ENCODE data around the gene DOK1. TPM values are rescaled to one million over a fixed set of nuclear protein-coding genes. Genes with fewer than 3 reads are reported as not detected.
A peak's percentile ranks its signal among the peaks of the same experiment; 100 is the strongest.

The DOK1 gene
- 10 to 100 TPM; 45.2 to 46.8 TPM for total RNA-seq

DNA sequence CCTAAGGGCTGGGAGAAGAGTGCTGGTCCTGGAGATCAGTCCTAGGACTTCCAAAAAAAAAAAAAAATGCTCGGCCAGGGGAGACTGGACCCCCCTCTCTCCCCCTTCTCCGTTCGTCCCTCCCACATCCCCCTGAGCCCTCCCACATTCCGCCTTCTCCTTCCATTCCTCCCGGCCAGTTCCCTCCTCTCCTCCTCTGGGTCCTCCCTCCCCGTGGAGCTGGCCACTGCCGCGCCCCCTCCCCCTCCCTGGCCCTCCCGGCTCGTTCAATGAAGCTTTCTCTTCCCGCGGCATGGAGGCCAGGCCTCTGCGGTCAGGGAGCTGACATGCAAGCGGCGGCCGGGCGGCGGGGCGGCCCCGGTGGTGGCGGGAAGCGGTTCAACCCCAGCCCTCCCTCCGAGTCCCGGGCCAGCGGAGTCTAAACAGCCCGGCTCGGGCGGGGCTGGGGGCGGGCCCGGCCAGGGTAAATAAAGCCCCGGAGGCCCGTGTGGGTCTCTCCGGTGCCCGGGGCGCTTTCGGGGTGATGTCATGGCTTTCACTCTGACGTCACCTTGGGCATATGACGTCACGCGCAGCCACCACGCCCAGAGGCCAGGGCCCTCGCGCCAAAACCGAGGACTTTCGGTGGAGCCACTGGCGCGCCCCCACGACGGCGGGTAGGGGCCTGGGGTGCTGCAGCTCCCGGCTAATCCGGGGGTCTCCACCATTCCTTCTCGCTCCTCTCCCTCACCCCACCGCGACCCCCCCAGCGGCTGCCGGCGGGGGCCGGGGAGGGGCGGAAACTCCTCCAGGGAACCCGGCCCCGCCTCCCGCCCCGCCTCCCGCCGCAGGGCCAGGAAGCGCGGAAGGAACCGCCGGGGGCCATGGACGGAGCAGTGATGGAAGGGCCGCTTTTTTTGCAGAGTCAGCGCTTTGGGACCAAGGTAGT is at the start of gene DOK1, which contains the start of gene LOXL3:
Gene DOK1, plus strand, starts transcription at position 829 of the 928 bp plus-strand sequence. Its CDS starts 35 bp downstream, at position 864.
Gene LOXL3, minus strand, starts transcription at position 51 of the 928 bp plus-strand sequence. CDS start 1,308 bp downstream, outside the sequence.
- H3K4me3 Mint-ChIP-seq: peak within 1 kb of the TSS; percentile 97
- CTCF ChIA-PET: interaction anchor here (0.7 to 1.5 kb wide), 2 partner anchors 32 to 71 kb away, joined by 5 read pairs; partner anchors contain the start of genes CCDC142 and TTC31
- H3K36me3 Mint-ChIP-seq (ENCODE audit: low read depth): peaks cover 15% of the 10 kb centered on the region
- DNase-seq: peak; percentile 85
- H3K27ac Mint-ChIP-seq: peak within 1 kb of the TSS; percentile 94
- no peaks in the 10 kb centered on the region for H3K9me3 Mint-ChIP-seq
- peaks cover 21% of the 10 kb centered on the region for H3K4me1 Mint-ChIP-seq
- POLR2A ChIA-PET: interaction anchor here (0.9 to 4.5 kb wide), 12 partner anchors 17 to 100 kb away, joined by 3 to 27 read pairs (median 4); partner anchors contain the start of genes AUP1, CCDC142, HTRA2 and INO80B
- H3K27me3 Mint-ChIP-seq: peaks cover 18% of the 10 kb centered on the region

DNA sequence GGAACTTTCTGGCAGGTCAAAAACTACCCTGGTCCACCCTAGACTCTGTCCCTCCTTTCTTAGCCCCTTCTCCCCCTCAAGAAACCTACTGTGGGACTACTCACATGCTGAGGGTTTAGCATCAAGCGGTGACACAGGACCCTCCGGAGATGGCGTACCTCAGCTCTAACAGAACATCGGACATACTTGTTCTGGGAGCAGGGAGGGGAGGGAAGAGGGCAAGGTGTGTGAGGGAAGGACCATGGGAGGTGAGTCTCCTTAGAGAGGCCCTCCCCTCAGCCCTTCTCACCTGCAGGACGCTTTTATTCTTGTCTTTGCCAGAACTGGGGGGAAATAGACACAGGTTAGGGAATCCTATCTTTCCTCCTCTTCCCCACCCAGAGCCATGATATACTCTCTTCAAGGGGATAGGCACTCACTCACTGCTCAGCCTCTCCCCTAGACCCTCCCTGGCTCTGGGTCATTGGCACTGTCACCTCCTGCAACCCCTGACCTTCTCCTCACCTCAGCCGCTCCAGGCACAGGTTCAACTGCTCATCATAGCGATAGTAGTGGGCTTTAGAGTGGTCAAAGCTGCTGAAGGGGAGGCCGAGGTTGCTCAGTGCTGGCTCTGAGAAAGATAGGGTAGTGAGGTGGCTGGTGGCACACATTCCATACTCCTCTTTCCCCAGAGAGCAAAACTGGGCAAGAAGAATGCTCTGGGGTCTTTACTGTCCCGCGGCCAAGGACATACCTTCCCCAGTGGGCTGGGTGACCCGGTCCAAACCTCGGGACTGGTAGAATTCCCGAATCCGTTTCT is 48.9 kb upstream of the DOK1 start:
- Mint-ChIP-seq H3K9me3 (no peaks in the 10 kb centered on the region), H3K36me3 (ENCODE audit: low read depth) (peaks cover 50% of the 10 kb centered on the region), H3K27ac (no peak overlapping the region), H3K4me3 (no peak overlapping the region), H3K4me1 (peaks cover 70% of the 10 kb centered on the region), H3K27me3 (peaks cover 33% of the 10 kb centered on the region)
- ChIA-PET POLR2A (interaction anchor here (3.1 to 5.1 kb wide), 4 partner anchors 9 to 25 kb away, joined by 18 to 52 read pairs (median 22); partner anchors contain the start of genes AUP1, CCDC142, HTRA2 and TLX2), CTCF (interaction anchor here (2.5 kb wide), 1 partner anchor 82 kb away, joined by 6 read pairs; no protein-coding TSS in a partner anchor)
- DNase-seq: no peak

DNA sequence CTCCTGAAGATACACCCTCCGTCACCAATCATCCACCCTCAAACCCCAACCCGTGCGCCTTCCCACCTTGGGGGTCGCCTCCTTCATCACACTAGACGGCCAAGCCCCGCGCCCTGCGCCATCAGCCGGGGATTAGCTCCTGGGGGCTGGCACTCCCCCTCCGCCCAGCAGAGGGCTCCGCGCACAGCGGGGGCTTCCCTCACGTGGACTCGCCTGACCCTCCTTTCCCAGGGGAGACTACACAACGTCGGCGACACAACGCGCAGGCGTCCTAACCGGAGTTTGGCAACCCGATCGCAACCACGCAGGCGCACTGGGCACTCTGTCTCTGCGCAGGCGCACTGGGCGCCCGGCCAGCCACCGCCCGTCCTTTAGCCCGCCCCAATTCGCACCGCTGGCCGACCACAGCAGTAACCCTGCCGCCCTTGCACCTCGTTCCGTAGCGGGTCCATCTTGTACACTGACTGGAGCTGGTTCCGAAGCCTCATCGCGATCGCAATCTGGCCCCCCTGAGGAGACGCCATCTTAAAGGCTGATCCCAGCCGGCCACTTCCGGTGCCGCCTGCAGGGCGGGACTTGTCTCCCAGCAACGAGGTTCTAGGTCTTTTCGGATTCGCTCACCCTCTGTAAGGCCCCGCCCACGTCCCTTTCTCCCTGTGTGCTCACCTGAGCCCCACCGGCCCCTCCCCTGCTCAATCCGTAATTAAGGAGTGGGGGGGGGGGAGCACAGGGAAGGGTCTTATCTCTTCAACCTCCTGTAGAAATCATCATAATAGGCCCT is 47.2 kb upstream of the DOK1 start, which contains the start of gene PCGF1:
Gene PCGF1, minus strand, starts transcription at position 551 of the 781 bp plus-strand sequence. Its CDS starts 27 bp downstream, at position 524.
- ChIA-PET POLR2A (interaction anchor here (1.1 to 5.1 kb wide), 6 partner anchors 9 to 49 kb away, joined by 3 to 52 read pairs (median 11); partner anchors contain the start of genes AUP1, CCDC142, HTRA2 and LBX2), CTCF (interaction anchor here (1.5 to 1.9 kb wide), 2 partner anchors 24 to 78 kb away, joined by 4 read pairs; no protein-coding TSS in a partner anchor)
- Mint-ChIP-seq H3K9me3 (no peaks in the 10 kb centered on the region), H3K4me1 (peaks cover 69% of the 10 kb centered on the region), H3K27ac (peak within 1 kb of the TSS; percentile 99), H3K4me3 (peak within 1 kb of the TSS; percentile 97), H3K27me3 (peaks cover 29% of the 10 kb centered on the region), H3K36me3 (ENCODE audit: low read depth) (peaks cover 38% of the 10 kb centered on the region)
- DNase-seq: peak; percentile 98

DNA sequence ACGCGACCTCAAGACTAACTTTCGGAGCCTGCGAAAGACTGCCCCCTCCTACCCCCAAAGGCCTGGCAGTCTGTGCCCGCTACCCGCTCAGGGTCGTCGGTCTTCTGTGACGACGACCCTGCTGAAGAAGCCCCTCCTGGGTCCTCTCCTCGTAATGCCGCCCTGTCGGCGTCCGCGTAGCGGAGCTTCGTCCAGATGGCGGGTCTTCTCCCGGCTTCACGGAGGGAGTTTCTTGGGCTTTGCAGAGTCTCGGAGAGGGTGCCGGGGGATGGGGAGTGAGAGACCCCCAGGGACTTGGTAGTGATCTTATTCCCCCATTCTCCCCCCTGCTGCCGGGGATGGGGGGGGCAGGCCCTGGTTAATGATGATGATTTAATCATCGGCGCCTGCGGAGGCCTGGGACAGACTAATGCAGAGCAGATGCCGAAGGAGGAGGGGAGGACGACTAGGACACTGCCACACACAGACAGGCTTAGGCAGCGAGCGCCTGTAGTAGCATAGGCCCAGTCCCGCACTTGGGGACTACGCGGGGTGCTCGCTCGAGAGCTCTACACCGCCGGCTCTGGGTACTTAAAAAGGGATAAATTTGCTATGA is 46.5 kb upstream of the DOK1 start:
- H3K27ac Mint-ChIP-seq: peak overlapping the region; percentile 99
- H3K36me3 Mint-ChIP-seq (ENCODE audit: low read depth): peaks cover 38% of the 10 kb centered on the region
- H3K9me3 Mint-ChIP-seq: no peaks in the 10 kb centered on the region
- peak overlapping the region; percentile 97 for H3K4me3 Mint-ChIP-seq
- peaks cover 29% of the 10 kb centered on the region for H3K27me3 Mint-ChIP-seq
- CTCF ChIA-PET: interaction anchor here (1.9 to 2.9 kb wide), 2 partner anchors 77 to 78 kb away, joined by 4 to 10 read pairs; no protein-coding TSS in a partner anchor
- DNase-seq: peak; percentile 32
- POLR2A ChIA-PET: interaction anchor here (1.1 to 5.1 kb wide), 7 partner anchors 8 to 50 kb away, joined by 3 to 52 read pairs (median 11); partner anchors contain the start of genes AUP1, CCDC142, HTRA2 and LBX2
- H3K4me1 Mint-ChIP-seq: peaks cover 62% of the 10 kb centered on the region

DNA sequence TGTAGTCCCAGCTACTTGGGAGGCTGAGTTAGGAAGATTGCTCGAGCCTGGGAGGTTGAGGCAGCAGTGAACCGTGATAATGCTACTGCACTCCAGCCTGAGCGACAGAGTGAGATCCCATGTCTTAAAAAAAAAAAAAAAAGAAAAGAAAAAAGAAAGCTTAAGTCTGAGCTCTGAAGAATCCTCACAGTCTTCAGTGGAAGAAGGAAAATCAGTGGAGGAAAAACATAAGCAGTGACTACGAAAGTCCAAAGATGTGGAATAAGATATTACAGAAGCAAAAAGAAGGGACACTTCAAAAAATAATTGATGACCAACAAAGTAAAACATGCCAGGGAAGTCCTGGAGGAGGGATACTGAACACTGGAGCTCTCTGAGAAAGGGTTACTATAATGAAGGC is 44.2 kb upstream of the DOK1 start:
- DNase-seq: no peak
- Mint-ChIP-seq H3K4me3 (no peak overlapping the region), H3K27me3 (peaks cover 37% of the 10 kb centered on the region), H3K4me1 (peaks cover 54% of the 10 kb centered on the region), H3K9me3 (no peaks in the 10 kb centered on the region), H3K27ac (no peak overlapping the region), H3K36me3 (ENCODE audit: low read depth) (peaks cover 21% of the 10 kb centered on the region)
- ChIA-PET CTCF (interaction anchor here (0.9 to 2.9 kb wide), 3 partner anchors 20 to 77 kb away, joined by 3 to 10 read pairs (median 8); partner anchors contain the start of genes AUP1 and HTRA2), POLR2A (interaction anchor here (0.9 to 5.1 kb wide), 9 partner anchors 9 to 56 kb away, joined by 3 to 52 read pairs (median 4); partner anchors contain the start of genes AUP1, CCDC142, HTRA2 and INO80B)

DNA sequence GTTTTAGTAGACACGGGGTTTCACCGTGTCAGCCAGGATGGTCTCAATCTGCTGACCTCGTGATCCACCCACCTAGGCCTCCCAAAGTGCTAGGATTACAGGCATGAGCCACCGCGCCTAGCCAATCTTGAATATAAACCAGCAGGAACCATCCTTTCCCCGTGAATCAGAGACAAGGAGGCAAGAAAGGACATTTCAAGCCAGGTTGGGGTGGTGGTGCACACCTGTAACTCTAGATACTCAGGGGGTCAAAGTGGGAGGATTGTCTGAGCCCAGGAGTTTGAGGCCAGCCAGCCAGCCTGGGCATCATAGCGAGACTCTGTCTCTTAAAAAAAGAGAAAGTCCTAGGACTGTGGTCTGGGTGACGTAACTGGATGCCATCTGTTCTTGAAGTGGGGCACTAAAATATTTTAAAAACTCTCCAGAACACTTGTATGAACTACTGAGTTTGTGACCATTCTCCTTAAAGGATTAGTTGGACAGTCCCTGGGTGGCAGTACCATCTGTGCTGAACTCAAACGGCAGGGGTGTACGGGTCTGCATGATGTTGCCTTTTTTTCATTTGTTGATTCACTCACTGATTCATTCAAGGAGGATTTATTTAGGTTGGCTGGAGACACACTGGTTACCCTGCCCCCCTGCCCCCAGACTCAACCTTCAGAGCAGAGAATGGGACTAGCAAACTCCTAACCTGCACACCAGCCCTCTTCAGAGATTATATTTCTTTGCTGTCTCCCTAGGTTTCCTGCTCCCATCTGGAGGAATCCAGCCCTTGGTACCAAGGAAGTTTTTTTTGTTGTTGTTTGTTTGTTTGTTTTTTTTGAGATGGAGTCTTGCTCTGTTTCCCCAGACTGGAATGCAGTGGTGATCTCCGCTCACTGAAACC is 43.2 kb upstream of the DOK1 start:
- peaks cover 45% of the 10 kb centered on the region for H3K27me3 Mint-ChIP-seq
- no peak for DNase-seq
- H3K36me3 Mint-ChIP-seq (ENCODE audit: low read depth): peaks cover 16% of the 10 kb centered on the region
- no peak overlapping the region for H3K4me3 Mint-ChIP-seq
- no peaks in the 10 kb centered on the region for H3K9me3 Mint-ChIP-seq
- no peak overlapping the region for H3K27ac Mint-ChIP-seq
- CTCF ChIA-PET: interaction anchor here (0.6 to 2.9 kb wide), 4 partner anchors 10 to 74 kb away, joined by 3 to 10 read pairs (median 4); no protein-coding TSS in a partner anchor
- peaks cover 56% of the 10 kb centered on the region for H3K4me1 Mint-ChIP-seq
- POLR2A ChIA-PET: interaction anchor here (1.3 to 5.1 kb wide), 3 partner anchors 19 to 57 kb away, joined by 4 to 52 read pairs (median 6); partner anchors contain the start of genes AUP1, CCDC142, HTRA2 and INO80B

DNA sequence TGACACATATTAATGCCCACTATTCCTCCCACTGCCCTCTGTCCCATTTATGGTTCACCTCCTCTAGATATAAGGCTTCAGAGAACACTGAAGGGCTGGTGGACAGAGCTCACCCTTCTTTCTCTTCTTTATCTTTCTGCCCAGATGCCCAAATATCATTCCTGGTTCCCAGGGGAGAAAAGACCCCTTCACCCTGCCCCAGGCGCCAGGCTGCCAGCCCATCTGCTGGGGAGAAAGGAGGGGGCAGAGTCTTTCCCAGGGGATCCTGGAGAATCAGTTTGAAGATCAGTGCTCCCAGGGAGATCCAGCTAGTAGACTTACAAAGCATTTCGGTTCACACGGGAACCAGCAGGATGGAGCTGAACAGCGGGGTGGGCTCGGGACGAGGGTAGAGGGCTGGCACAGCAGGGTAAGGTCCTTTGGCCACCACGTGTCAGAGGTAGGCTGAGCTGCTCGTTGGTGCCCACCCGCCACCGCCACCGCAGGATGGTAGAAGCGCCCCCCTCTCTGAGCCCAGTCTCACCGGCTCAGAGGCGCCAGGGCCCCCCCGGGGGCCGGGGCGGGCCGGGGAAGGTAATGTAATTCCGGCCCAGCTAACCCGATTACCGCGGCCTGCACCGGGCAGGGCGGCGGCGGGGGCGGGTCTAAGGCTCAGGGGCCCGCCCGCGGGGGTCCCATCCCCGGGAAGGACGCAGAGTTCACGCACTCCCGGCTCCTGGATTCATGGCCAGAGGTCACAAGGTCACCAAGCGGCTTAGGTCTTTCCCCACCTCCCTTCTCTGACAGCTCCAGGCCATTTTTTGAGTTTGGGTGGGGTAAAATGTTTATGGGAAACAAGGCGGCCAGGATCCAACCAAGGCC is 41.5 kb upstream of the DOK1 start:
- no peak overlapping the region for H3K27ac Mint-ChIP-seq
- no peaks in the 10 kb centered on the region for H3K9me3 Mint-ChIP-seq
- H3K4me3 Mint-ChIP-seq: peak overlapping the region; percentile 64
- peaks cover 10% of the 10 kb centered on the region for H3K36me3 Mint-ChIP-seq (ENCODE audit: low read depth)
- H3K27me3 Mint-ChIP-seq: peaks cover 60% of the 10 kb centered on the region
- CTCF ChIA-PET: interaction anchor here (1.0 kb wide), 1 partner anchor 16 kb away, joined by 4 read pairs; no protein-coding TSS in a partner anchor
- no peak for DNase-seq
- peaks cover 52% of the 10 kb centered on the region for H3K4me1 Mint-ChIP-seq
- POLR2A ChIA-PET: interaction anchor here (1.0 to 6.9 kb wide), 7 partner anchors 9 to 30 kb away, joined by 3 to 64 read pairs (median 18); partner anchors contain the start of genes AUP1, CCDC142, DQX1 and HTRA2

DNA sequence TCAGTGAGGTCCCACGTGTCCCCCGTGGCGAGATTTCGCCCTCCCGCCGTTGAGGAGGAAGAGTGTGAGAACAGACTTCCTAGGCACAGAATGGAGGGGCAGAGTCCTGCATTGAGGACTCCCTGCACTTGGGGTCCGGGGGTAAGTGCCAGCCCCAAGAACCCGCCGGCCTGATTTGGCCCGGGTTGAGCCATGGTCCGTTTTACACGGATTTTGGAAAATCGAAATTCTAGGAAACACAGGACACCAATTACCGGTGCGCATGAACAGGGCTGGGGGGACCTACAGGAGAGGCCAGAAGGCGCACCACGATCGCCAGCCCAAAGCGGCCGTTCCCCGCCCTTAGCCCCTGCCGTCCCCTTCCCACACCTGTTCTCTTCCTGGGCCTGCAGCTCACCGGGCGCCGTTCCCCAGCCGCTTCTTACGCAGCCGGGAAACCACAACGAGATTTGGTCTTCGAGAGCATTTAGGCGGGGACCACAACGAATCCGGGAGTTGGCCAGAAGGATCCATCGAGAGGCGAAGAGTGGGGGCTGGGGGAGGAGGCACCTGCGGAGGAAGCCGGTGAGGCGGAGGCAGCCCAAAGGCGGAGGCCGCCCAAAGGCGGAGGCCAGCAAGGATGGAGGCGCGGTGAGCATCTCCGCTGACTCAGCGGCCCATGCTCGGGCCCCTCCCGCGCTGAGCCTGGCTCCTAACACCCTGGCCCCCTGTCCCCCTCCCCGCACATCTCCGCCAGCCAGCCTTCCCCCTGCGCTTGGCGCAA is 40.7 kb upstream of the DOK1 start:
- Mint-ChIP-seq H3K9me3 (no peaks in the 10 kb centered on the region), H3K36me3 (ENCODE audit: low read depth) (peaks cover 10% of the 10 kb centered on the region), H3K4me3 (peak overlapping the region; percentile 64), H3K27ac (no peak overlapping the region), H3K4me1 (peaks cover 44% of the 10 kb centered on the region), H3K27me3 (peaks cover 68% of the 10 kb centered on the region)
- ChIA-PET CTCF (no interaction called here), POLR2A (interaction anchor here (1.0 to 6.9 kb wide), 10 partner anchors 8 to 70 kb away, joined by 3 to 64 read pairs (median 7); partner anchors contain the start of genes AUP1, CCDC142, DQX1 and HTRA2)
- peak; percentile 60 for DNase-seq

Data from activated CD4-positive, alpha-beta memory T cell treated with anti-CD3 and anti-CD28 coated beads, Interleukin-2, amount 10 ng/mL, durations not matched to agents 7 days and 5 days (primary cell).